T-helper 2 cell (primary cell): ENCODE measurements around the gene CCL17.
A peak's percentile ranks its signal among the peaks of the same experiment; 100 is the strongest.
"Not testable (repeated sequence)": the region's sequence is repeated elsewhere in the genome, so short reads cannot be mapped to it uniquely, and the experiment has no call there.

Experiments
- DNase-seq, 5 experiments: peaks; one replicate each; pipeline versions ENCODE4 v3.0.0 to v3.0.0-alpha.2; 2012 to 2022
- total RNA-seq, 2 donors: gene quantifications; one replicate each; lab custom pipeline; 2026; lab: John Stamatoyannopoulos, UW

CCL17 gene
- total RNA-seq = 0 reads per million in 2 donors

DNA sequence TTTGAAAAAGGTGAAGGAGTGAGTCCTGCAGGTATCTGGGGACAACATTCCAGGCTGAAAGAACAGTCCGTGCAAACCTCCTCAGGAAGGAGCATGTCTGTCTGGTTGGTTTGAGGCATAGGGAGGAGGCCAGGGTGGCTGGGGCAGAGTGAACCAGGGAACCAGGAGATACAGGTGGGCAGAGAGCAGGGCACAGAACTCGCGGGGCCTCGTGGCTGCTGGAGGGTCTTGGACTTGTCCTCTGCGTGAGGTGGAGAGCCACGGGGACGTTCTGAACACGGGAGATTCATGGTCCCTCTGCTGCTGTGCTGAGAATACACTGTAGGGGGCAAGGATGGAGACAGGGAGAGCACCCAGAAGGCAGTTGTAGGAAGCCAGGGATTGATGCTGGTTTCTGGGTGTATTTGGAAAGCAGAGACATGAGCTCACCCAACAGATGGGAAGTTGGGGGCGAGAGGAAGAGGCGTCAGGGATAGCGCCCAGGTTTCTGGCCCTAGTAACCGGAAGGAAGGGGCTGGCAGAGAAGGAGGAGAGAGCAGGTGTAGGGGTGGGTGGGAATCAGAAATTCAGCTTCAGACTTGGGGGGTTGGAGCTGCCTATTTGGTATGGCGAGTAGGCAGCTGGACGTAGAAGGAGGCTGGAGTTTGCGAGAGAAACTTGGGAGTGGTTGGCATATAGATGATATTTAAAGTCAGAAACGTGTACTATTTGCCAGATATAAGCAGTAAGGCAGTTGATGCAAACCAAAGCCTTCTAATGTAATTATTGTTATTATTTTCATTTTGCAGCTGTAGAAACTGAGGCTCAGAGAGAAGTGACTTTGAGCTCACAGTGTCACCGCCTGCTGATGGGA, at the start of gene CCL17:
CCL17 (plus strand) TSS at position 803 of the 853 bp plus-strand sequence. CDS start 9,166 bp downstream, outside the sequence.
- DNase-seq = no peak

GRCh38 chr16:57355898-57356414, 48.6 kb upstream of the CCL17 start:
- DNase-seq = no peak

DNA sequence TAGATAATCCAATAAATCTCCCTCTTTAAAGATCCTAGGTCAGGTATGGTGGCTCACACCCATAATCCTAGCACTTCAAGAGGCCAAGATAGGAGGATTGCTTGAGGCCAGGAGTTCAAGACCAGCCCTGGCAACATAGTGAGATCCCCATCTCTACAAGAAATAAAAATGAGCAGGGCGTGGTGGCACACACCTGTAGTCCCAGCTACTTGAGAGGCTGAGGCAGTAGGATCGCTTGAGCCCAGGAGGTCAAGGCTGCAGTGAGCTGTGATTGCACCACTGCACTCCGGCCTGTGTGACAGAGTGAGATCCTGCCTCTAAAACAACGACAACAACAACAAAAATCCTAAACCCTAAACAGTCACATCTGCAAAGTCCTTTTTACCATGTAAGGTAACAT, 48.0 kb upstream of the CCL17 start:
- DNase-seq = no peak

DNA sequence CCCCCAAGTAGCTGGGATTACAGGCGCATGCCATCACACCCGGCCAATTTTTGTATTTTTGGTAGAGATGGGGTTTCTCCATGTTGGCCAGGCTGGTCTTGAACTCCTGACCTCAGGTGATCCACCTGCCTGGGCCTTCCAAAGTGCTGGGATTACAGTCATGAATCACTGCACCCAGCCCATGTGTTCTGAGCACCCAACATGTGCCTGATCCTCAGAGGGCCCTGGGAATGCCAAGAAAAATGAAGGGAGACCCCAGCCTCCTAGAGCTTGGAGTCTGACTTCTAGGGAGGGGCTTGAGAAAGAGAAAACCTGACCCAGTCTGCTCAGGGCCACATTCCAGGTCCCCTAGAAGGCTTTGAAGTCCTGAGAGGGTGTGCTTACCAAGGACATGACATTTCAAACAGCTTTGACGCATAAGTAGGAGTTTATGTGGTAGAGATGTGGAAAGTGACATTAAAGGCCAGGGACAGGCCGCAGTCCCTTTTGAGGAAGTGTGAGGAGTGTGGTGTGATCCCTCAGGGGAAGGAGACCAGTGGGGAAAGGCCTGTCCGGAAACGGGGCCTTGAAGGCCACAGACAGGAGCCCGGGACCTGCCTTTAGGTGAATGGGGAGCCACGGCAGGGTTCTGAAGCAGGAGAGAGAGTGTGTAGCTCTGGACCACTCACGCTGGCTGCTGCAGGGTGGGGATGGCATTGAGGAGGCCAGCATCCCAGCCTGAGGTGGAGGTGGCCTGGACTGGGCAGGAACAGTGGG, 47.1 kb upstream of the CCL17 start:
- DNase-seq = no peak

GRCh38 chr16:57358086-57358420, 46.5 kb upstream of the CCL17 start:
- no peak for DNase-seq

- DNase-seq = no peak
Measured at GRCh38 chr16:57358527-57359095, 46.0 kb upstream of the CCL17 start, which contains the start of gene CCL22. TSS of gene CCL22 (plus strand) at chr16:57358783. CDS start at chr16:57358817, 34 bp downstream.

GRCh38 chr16:57360321-57360935, 44.1 kb upstream of the CCL17 start:
- DNase-seq = no peak

- DNase-seq = no peak
Measured at GRCh38 chr16:57361404-57361803, 43.2 kb upstream of the CCL17 start.

DNA sequence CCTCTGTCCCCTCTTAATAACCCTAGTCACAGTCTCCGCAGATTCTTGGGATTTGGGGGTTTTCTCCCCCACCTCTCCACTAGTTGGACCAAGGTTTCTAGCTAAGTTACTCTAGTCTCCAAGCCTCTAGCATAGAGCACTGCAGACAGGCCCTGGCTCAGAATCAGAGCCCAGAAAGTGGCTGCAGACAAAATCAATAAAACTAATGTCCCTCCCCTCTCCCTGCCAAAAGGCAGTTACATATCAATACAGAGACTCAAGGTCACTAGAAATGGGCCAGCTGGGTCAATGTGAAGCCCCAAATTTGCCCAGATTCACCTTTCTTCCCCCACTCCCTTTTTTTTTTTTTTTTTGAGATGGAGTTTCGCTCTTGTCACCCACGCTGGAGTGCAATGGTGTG, 40.4 kb upstream of the CCL17 start:
- DNase-seq = no peak

DNA sequence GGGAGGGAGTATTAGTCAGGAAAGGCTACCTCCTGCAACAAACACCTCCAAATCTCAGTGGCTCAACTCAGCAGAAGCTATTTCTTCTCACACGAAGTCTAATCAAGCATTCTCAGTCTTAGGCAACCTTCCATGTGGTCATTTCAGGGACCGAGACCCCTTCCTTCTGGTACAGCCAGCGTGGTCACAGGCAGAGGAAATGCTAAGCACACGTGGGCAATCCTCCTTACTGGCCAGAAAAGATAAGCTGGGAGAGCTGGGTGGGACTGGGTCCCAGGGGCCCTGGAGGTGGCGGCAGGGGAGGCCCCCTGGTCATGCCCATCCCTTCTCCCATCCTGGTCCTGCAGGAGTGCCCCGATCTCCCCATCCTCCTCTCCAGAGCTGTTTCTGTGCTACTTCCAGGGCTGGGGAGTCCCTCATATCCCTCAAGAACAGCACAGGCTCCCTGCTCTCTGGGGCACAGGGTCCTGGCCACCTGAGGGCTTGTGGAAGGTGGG, 38.0 kb upstream of the CCL17 start:
- no peak for DNase-seq

- DNase-seq = no peak
Measured at GRCh38 chr16:57367116-57367752, 37.3 kb upstream of the CCL17 start.

DNA sequence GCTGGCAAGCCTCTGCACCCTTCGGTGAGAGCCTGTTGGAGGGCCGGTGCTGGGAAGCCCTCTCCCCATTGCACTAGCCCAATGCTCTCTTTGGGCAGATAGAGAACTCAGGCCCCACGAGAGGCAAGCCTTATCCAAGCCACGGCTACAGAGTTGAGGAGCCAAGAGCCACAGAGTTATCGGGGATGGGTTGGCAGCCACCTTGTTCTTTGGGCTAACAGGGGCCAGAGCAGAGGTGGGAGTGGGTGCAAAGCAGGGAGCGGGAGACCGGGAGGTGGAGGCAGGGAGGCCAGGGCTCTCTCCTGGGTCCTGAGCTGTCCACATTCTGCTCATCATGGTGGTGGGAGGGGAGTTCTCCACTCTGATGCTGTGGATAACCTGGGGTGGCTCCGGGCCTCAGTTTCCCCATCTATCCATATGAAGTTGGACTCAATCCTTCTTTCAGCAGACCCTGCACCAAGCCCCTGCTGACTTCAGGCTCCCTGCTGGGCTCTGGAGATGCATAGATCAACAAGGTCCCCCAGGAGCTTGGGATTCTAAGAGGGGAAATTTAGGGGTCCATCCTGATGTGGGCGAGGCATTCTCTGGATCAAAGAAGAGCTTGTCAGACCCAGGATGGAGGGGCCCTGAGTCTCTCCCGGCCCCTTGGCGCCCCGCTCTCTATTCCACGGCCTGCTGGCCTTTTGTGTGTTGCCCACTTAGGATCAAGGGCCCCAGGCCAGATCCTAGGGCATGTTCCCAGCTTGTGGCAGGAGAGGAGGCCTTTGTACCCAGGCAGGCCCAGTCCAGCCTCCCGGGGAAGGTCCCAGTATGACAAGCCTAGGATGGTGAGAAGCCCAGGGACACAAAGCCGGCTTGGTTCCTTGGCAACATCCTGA, 32.8 kb upstream of the CCL17 start:
- no peak for DNase-seq

DNA sequence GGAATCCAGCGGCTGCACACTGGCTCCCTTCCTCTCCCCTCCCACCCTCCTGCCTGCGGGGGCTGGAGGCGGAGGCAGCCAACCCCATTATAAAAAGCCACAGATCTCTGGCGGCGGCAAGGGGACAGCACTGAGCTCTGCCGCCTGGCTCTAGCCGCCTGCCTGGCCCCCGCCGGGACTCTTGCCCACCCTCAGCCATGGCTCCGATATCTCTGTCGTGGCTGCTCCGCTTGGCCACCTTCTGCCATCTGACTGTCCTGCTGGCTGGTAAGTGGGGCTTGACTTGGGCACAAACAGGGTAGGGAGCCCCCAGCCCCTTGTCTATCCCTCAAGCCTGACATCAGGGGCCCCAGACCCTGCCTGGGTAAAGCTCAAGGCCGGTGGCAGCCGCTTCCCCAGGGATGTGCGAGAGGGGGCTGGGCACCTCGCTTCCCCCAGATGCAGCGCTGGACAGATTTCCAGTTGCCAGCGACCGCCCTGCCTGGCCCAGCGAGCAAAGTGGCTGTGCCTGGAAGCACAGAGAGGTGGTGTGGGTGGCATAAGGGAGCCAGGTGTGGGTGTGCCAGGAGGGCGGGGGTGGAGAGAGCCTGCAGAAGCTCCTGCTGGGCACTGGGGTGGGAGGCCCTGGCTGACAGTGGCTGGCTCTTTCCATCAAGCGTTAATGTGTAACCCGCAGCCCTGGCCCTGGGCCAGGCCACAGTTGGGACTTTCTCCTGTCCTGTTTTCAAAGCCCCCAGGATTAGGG, 32.0 kb upstream of the CCL17 start, which contains the start of gene CX3CL1:
CX3CL1 (plus strand) TSS at position 119 of the 745 bp plus-strand sequence; CDS start at position 198, 79 bp downstream.
- no peak for DNase-seq

DNA sequence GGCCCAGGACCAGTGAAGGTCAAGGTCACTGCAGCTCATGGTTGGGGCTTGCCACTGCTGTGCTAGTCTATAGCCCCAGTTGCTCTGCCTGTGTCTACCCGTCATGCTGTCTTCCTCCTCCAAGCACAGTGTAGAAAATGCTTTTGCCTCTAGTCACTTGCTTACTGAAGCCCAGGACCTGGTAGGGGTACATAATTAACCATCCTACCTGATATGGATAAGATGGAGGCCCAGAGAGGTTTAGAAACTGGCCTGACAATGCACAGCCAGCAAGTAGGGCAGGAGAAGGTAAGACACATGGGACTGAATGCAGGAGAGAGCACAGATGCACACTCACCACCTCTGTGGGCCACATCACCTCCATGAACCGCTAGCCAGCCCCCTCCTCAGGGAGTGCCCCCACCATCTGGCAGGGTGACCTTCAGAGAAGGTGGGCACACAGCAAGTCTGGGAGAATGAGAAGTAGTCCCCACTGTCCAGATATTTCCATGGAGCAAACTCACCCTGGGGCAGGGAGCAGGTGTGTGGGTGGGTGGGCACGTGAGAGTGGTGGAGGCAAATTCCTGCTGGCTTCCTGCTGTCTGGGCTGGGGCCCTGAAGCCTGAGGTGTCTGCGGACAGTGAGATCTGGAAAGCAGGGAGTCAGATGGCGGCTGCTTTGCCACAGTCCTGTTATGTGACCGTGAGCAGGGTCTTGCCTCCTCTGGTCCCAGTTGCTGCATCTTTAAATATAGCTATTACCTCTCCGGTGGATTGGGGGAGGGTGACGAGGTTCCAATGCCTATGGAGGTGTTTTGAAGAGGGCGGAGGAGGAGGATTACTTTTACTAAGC, 31.2 kb upstream of the CCL17 start:
- DNase-seq = no peak

GRCh38 chr16:57374067-57374534, 30.5 kb upstream of the CCL17 start:
- DNase-seq = no peak

- DNase-seq = not testable (repeated sequence)
Measured at GRCh38 chr16:57374925-57375465, 29.6 kb upstream of the CCL17 start.

GRCh38 chr16:57376313-57376818, 28.2 kb upstream of the CCL17 start:
- DNase-seq = no peak

- peak in 1 of 5 experiments; percentile 21 for DNase-seq
Measured at GRCh38 chr16:57377080-57377841, 27.3 kb upstream of the CCL17 start.
